Measurements from ENCODE around the gene EFNB2. TPM values are rescaled to one million over a fixed set of nuclear protein-coding genes. Genes with fewer than 3 reads are reported as not detected.
A peak's percentile ranks its signal among the peaks of the same experiment; 100 is the strongest.

Gene EFNB2
- total and polyA plus RNA-seq, 2 of the 8 experiments (the other 6 are each of a cell fraction or from before 2014, with no cell fraction given), result 8.2 to 12.0 TPM

DNA sequence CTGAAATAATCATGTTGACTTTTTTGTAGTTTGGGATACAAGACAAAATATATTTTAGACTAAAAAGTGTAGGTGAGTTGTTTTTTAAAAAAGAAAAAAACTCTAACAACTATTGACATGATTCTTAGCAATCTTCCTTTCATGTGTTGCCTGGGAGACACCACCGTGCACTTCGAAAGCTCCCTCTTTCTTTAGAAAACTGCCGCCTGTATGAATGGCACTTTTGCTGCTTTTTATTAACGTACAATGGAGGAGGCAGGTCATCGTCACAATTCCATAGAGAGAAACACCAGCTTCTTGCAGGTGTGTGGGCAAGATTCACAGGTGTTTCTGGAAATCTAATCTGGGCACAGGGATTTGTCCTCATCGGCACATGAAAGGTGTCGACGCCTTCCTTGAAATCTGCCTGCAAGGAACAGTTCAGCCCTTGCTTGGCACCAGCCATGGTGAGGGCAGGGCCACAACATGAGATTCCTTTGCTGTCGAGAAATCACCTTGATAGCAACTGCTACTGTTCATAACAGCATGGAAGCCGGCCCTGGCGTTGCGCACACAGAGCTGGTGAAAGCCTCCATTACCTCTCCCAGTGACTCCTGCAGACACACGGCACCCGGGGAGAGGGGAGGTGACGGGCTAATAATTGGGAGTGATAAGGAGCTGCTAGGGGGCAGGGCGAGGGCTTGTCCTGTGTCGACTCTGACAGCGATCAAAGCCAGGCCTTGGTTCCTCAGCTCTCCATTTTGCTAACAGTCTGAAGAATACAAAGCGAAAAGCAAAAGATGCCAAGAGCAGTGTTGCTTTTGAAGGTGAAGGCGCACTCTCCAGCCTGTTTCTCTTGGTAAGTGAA is 66.5 kb downstream of the EFNB2 start:
- ChIA-PET POLR2A (ENCODE audit: partially characterized antibody) (no interaction called here), CTCF (ENCODE audit: partially characterized antibody) (interaction anchor here (0.5 to 1.7 kb wide), 2 partner anchors 11 to 46 kb away, joined by 3 to 5 read pairs; no protein-coding TSS in a partner anchor)
- H3K4ac ChIP-seq (replicated peaks; ENCODE audit: insufficient read length, low read depth, low read length), result no peak overlapping the region
- H3K4me3 ChIP-seq (ENCODE audit: extremely low read depth in 1 of 4, insufficient read depth in 2 of 4, low read depth in 3 of 4, low read length in 4 of 4), result no peak overlapping the region
- H2BK20ac ChIP-seq (ENCODE audit: low read length), result no peak overlapping the region
- no peak overlapping the region for H4K5ac ChIP-seq (ENCODE audit: insufficient read length, low read depth, low read length)
- H3K23me2 ChIP-seq (ENCODE audit: low read depth, low read length), result no peaks in the 10 kb centered on the region
- 0 out of 2 replicates have a peak overlapping the region, but pooled peaks have one; percentile 61 for H2BK15ac ChIP-seq (ENCODE audit: low read length)
- no peak for TF ChIP-seq POU5F1 (IDR thresholded peaks at IDR 0.05; ENCODE audit: low read depth, low read length)
- TF ChIP-seq, protein P1, sequence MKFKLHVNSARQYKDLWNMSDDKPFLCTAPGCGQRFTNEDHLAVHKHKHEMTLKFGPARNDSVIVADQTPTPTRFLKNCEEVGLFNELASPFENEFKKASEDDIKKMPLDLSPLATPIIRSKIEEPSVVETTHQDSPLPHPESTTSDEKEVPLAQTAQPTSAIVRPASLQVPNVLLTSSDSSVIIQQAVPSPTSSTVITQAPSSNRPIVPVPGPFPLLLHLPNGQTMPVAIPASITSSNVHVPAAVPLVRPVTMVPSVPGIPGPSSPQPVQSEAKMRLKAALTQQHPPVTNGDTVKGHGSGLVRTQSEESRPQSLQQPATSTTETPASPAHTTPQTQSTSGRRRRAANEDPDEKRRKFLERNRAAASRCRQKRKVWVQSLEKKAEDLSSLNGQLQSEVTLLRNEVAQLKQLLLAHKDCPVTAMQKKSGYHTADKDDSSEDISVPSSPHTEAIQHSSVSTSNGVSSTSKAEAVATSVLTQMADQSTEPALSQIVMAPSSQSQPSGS (IDR thresholded peaks at IDR 0.05; ENCODE audit: low read length), result no peak
- TF ChIP-seq, protein P2, sequence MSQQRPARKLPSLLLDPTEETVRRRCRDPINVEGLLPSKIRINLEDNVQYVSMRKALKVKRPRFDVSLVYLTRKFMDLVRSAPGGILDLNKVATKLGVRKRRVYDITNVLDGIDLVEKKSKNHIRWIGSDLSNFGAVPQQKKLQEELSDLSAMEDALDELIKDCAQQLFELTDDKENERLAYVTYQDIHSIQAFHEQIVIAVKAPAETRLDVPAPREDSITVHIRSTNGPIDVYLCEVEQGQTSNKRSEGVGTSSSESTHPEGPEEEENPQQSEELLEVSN (IDR thresholded peaks at IDR 0.05), result peak; percentile 61; the same call in 1 of the 2 replicates
- no peak for FAIRE-seq
- no peak overlapping the region for H2BK12ac ChIP-seq (ENCODE audit: low read depth, low read length)
- H3K56ac ChIP-seq (replicated peaks; ENCODE audit: insufficient read length, low read depth, low read length), result no peak overlapping the region
- no peaks in the 10 kb centered on the region for H4K20me1 ChIP-seq (replicated peaks in 1 of 2; ENCODE audit: control insufficient read depth in 1 of 2, insufficient read depth in 2 of 2, low read length in 2 of 2)
- H3K4me1 ChIP-seq (replicated peaks in 1 of 4; ENCODE audit: control insufficient read depth in 3 of 4, insufficient read depth in 4 of 4, low read length in 3 of 4), result peaks cover 0 to 9% (median 1%) of the 10 kb centered on the region in 4 experiments; a peak in 3 of 7 replicates
- no peak overlapping the region for H3K27ac ChIP-seq (ENCODE audit: low read depth, low read length)
- no peak overlapping the region for H4K8ac ChIP-seq (ENCODE audit: extremely low read depth, insufficient read depth, low read length)
- no peak overlapping the region for H3K23ac ChIP-seq (ENCODE audit: insufficient read length)
- H3K9ac ChIP-seq (replicated peaks in 1 of 4; ENCODE audit: extremely low read depth in 1 of 4, low read depth in 3 of 4, low read length in 3 of 4), result no peak overlapping the region
- no peak overlapping the region for H2BK120ac ChIP-seq (replicated peaks; ENCODE audit: low read depth, low read length)
- H4K91ac ChIP-seq (replicated peaks; ENCODE audit: insufficient read length, low read length), result no peak overlapping the region
- H3K9me3 ChIP-seq (ENCODE audit: insufficient read depth in 2 of 2, low read depth in 1 of 2, low read length in 1 of 2), result no peaks in the 10 kb centered on the region
- peak overlapping the region; percentile 28; the same call in 1 of the 2 replicates for H2AFZ ChIP-seq (ENCODE audit: low read length)
- no peak overlapping the region for H3K18ac ChIP-seq (ENCODE audit: extremely low read depth, low read length)
- no peaks in the 10 kb centered on the region for H3K79me2 ChIP-seq (ENCODE audit: control insufficient read depth in 1 of 2, insufficient read depth in 2 of 2, low read length in 2 of 2)
- WGBS, 2 experiments (ENCODE audit: extremely low coverage in 1 of 2, insufficient coverage in 1 of 2, insufficient read length in 1 of 2, insufficient replicate concordance in 2 of 2, low coverage in 1 of 2, low lambda C conversion rate in 2 of 2, missing lambda C conversion rate in 1 of 2), result 84% methylated on average over 20 of the region's 20 CpGs; no CpG with 5 or more reads in 1 of the 2 experiments
- H2AK5ac ChIP-seq (ENCODE audit: low read depth, low read length), result no peak overlapping the region
- no peaks in the 10 kb centered on the region; a peak in 1 of 7 replicates for H3K27me3 ChIP-seq (replicated peaks in 1 of 4; ENCODE audit: control insufficient read depth in 3 of 4, extremely low read depth in 1 of 4, insufficient read depth in 3 of 4, low read length in 3 of 4)
- H3K36me3 ChIP-seq (ENCODE audit: control insufficient read depth in 2 of 4, insufficient read depth in 4 of 4, low read length in 3 of 4), result no peaks in the 10 kb centered on the region
- H3K79me1 ChIP-seq (ENCODE audit: low read depth, low read length), result no peaks in the 10 kb centered on the region
- no peak overlapping the region for H3K14ac ChIP-seq (ENCODE audit: insufficient read length)
- H2BK5ac ChIP-seq (ENCODE audit: low read depth, low read length), result no peak overlapping the region
- no peak overlapping the region for H3K4me2 ChIP-seq (ENCODE audit: insufficient read depth in 1 of 2, low read depth in 2 of 2, low read length in 2 of 2)
- DNase-seq (ENCODE audit: low read depth in 1 of 2, low spot score in 2 of 2), result no peak

All from H1 (cell line).